ENCODE data around the gene GRAMD4. TPM values are rescaled to one million over a fixed set of nuclear protein-coding genes. Genes with fewer than 3 reads are reported as not detected.

GRAMD4 gene
- total RNA-seq, 1 donor from 2014 or later: 37.8 TPM

- DNase-seq (ENCODE audit: low spot score): no peak
These were observed 34.2 kb downstream of the GRAMD4 start for GRCh38 chr22:46654426-46654825.

DNA sequence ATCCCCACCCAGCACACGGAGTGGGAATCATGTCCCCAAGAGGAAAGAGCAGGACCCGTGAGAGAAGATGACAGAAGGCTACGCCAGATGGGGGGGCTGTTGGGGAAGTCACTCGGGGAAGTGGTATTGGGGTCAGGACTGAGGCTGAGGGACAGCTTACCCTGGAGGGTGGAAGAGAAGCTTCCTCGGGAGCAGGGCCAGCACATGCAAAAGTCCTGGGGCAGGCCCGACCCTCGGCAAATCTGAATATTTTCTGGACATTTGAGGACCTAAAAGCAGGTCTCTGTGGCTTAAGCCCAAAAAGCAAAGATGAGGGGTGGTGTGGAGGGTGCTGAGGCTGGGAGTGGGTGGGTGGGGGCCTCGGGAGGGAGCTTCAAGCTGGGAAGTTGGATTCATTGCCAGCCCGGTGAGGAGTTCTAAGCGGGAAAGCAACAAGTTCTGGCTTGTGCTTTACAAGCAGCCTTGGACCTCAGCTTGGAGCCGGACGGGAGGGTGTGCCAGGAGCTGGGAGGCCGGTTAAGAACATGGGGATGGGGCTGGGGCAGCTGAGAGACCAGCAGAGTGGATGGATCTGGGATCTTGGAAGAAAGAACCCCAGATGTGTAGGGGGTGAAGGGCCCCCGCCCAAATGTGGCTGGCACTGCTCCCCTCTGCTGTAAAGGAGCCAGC lies 34.9 kb downstream of the GRAMD4 start:
- no peak for DNase-seq (ENCODE audit: low spot score)

DNA sequence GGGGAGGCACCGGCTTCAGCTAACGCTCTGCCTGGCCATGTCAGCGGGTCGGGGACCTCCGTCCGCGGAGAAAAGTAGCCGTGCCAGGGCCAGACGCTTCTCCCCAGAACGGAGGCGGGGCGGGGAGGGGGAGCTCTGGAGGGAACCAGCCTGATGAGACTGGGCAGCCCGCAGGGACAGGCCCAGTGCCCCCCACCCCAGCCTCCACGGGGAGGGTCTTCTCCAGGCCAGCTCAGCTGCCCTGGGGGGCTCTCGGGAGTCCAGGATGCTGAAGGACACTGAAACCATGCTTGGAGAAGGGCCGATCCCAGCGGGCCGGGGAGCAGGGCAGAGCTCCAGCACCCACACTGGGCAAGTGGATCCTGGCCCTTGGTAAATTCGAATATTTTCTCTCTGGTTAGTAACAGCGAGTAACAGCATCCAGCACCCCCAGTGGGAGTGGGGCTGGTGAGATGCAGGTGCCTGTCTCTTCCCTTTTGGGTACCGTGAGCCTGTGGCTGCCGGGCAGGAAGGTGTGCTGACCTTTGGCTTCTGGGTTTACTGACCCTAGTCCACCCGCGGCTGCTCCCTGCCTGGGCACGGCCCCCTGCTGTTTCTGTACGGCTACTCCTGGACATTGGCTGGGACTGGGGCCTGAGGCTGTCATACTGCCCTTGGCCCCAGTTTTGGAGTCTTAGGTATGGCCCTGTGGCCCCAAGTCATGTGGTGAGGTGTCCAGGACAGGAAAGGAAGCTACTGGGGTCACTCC lies 35.8 kb downstream of the GRAMD4 start:
- no peak for DNase-seq (ENCODE audit: low spot score)

DNA sequence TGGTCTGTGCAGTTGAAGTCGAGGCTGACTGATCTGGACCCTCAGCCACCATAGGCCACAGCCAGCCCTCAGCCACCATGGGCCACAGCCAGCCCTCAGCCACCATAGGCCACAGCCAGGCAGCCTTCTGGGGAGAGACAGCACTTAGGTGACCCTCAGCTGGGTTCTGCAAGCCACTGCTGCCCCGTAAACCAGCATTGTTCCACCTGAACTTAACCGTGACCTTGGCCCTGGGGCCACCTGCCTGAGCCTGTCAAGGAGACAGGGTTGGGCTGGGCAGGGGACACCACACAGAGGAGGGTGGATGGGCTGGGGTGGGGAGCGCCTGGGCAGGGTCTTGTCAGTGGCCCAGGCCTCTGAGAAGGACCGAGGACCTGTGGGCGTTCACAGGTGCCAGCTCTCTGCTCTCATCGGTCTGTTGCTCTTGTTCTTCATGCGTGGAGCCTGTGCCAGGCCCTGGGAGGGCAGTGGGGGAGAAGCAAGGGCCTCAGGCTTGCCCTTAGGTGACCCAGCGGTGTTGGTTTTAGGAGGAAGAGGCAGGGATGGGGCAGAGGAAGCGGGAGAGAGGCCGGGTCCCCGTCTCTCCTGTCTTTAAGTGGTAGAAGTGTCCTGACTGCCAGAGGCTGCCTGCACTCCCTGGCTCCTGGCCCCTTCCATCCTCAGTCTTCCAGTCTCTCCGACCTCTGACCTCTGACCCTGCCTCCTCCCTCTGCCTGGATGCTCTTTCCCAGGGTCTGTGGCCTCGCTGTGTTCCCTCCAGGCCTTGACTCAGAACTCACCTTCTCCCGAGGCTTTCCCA lies 36.9 kb downstream of the GRAMD4 start:
- DNase-seq (ENCODE audit: low spot score): no peak

GRCh38 chr22:46657655-46657953 lies 37.4 kb downstream of the GRAMD4 start:
- no peak for DNase-seq (ENCODE audit: low spot score)

DNA sequence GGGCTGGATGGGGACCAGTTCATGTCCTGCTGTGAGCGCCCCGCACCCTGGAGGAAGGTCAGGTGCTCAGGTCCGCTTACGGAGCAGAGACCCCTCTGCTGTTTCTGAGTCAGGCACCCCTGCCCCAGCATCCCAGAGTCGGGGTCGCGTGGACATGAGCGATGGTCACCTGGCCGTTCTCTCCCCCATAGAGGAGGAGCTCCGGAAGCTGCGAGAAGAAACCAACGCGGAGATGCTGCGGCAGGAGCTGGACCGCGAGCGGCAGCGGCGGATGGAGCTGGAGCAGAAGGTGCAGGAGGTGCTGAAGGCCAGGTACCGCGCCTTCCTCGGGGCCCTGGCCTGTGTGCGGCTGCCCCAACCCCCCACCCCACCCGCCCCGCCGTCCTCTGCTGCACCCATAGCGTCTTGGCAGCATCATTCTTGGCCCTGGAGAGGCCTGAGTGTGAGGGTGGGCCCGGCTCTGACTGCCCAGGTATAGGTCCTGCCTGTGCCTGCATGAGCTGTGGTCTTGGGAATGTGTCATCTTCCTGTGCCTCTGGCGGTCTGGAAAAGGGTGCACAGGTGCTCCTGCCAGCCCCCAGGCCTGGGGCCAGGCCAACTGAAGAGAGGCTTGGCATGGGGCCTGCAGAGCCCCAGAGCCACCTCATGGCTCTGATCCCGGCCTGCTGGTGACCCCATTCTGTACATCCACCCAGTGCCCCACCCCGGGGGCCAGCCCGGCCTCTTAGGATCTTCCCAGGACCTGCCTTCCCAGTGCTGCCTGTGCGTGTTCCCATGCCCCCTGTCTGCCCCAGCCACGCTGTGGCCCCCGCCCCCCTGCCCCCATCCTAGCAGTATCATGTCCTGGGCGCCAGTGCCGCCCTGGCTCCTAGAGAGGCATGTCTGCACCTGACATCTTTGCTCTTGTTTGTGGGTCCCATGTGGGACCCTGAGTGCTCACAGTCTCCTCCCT lies 38.1 kb downstream of the GRAMD4 start:
- no peak for DNase-seq (ENCODE audit: low spot score)

- no peak for DNase-seq (ENCODE audit: low spot score)
These were observed 39.0 kb downstream of the GRAMD4 start for GRCh38 chr22:46659059-46659790.

- DNase-seq (ENCODE audit: low spot score): no peak
These were observed 39.6 kb downstream of the GRAMD4 start for GRCh38 chr22:46659791-46660186.

- DNase-seq (ENCODE audit: low spot score): no peak
These were observed 40.5 kb downstream of the GRAMD4 start for GRCh38 chr22:46660604-46661201.

DNA sequence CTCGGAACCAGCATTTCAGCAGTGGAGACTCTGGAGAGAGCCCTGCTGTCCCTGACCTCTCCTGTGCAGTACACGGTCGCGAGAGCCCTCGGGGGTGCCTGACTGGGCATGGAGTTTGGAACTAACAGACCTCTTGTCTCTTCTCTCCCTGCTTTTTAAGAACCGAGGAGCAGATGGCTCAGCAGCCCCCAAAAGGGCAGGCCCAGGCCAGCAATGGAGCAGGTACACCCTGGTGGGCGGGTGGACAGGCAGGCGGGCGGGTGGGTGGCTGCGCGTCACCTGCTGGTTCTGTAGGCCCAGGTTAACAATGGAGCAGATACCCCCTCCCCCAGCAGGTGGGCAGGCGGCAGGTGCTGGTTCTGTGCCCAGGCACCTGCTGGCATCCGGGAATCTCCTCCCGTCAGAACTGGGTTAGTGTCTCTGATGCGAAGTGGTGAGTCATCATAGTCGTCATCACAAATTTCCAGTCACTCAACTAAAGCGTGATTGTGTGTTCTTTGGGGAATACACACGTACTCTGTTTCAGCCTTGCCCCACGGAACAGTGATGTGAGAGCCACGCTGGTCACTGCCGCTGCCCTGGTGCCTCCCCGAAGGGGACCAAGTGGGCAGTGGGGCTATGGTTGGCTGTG lies 41.1 kb downstream of the GRAMD4 start:
- no peak for DNase-seq (ENCODE audit: low spot score)

GRCh38 chr22:46662226-46662625 lies 42.0 kb downstream of the GRAMD4 start:
- no peak for DNase-seq (ENCODE audit: low spot score)

DNA sequence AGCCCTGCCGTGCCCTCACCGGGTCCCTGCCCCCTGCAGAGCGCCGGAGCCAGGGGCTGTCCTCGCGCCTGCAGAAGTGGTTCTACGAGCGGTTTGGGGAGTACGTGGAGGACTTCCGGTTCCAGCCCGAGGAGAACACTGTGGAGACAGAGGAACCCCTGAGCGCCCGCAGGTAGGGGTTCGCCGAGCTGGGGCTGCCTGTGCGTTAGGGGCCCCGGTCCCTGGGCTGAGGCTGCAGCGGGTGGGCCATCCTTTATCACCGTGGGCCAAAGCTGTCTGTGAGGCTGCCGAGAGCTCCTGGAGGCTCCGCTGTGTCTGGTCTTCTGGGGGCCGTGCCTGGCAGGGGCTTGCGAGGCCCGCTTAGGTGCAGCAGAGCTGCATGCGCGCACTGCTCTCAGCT lies 42.8 kb downstream of the GRAMD4 start:
- no peak for DNase-seq (ENCODE audit: low spot score)

GRCh38 chr22:46663436-46664100 lies 43.4 kb downstream of the GRAMD4 start:
- DNase-seq (ENCODE audit: low spot score): no peak

DNA sequence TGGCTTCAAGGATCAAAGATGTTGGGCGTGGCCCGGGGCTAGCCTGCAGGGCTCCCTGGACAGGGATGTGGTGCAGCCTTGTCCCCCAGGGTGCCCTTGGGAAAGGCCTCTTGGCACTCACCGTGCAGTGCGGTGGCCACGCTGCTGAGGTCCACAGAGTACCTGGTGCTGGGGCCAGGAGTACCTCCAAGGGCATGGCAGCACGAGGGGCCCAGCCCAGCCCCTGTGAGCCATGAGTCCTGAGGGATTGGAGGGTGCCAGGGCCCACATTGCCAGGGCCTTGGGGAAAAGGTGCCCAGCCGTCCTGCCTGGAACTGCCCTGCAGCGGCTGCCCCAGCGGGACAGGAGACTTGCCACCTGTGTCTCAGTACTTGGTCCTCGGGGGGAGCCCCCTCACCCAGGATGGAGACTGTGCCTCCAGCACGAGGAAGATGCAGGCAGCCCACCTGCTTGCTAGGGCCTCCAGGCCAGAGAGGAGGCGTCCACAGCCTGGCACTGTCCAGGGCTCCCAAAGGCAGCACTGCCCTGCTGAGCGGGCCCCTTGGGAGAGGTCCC lies 44.2 kb downstream of the GRAMD4 start:
- DNase-seq (ENCODE audit: low spot score): no peak

DNA sequence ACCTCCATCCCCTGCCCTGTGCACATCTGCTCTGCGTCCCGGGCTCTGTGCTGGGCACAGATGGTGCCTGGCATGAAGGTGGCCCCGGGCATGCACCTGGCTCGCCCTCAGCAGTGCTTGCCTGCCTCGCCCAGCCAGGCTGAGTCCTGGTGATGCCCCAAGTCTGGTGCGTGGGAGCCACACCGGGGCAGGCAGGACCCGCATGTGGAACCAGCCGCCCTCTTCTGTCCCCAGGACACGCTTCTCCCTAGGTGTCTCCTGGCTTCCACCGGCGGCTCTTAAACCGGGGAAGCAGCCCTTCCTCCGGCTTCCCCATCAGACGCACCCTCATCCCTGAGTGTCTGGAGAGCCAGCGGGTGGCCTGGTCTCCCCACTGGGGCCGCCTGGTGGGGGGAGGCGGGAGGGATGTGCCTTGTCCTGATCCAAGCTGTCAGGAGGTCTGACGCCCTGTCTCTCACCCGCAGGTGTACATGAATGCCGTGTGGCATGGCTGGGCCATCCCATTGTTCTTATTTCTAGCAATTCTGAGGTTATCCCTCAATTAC lies 45.0 kb downstream of the GRAMD4 start:
- DNase-seq (ENCODE audit: low spot score): no peak

- DNase-seq (ENCODE audit: low spot score): no peak
These were observed 45.6 kb downstream of the GRAMD4 start for GRCh38 chr22:46665751-46666280.

DNA sequence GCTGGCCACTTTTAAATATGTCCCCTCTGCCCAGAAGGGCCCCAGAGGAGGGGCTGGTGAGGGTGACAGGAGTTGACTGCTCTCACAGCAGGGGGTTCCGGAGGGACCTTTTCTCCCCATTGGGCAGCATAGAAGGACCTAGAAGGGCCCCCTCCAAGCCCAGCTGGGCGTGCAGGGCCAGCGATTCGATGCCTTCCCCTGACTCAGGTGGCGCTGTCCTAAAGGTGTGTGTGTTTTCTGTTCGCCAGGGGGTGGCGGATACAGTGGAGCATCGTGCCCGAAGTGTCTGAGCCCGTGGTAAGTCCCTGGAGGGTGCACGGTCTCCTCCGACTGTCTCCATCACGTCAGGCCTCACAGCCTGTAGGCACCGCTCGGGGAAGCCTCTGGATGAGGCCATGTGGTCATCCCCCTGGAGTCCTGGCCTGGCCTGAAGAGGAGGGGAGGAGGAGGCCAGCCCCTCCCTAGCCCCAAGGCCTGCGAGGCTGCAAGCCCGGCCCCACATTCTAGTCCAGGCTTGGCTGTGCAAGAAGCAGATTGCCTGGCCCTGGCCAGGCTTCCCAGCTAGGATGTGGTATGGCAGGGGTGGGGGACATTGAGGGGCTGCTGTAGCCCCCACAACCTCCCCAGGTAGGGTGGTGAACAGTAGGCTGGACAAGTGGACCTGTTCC lies 46.5 kb downstream of the GRAMD4 start:
- DNase-seq (ENCODE audit: low spot score): no peak

- no peak for DNase-seq (ENCODE audit: low spot score)
These were observed 47.0 kb downstream of the GRAMD4 start for GRCh38 chr22:46667245-46667623.

Measured in mesenteric fat pad (tissue), 1 donor.